DMS79 treated with DMSO at 0.1 percent for 48 hours (cell line): Measurements from ENCODE around the gene PCGF1.
"Not testable (repeated sequence)": the region's sequence is repeated elsewhere in the genome, so short reads cannot be mapped to it uniquely, and the experiment has no call there.

ENCODE experiments used
- DNase-seq: peaks from one replicate; lab custom pipeline; 2025; lab: John Stamatoyannopoulos, UW

PCGF1 gene

GRCh38 chr2:74472086-74472944 is 35.2 kb downstream of the PCGF1 start, which contains the start of gene MRPL53:
Gene MRPL53 (minus strand): TSS chr2:74472680. CDS start chr2:74472660, 20 bp downstream.
- DNase-seq: peak; percentile 87

GRCh38 chr2:74471332-74472065 is 36.0 kb downstream of the PCGF1 start:
- no peak for DNase-seq

GRCh38 chr2:74470742-74471141 is 36.8 kb downstream of the PCGF1 start:
- DNase-seq: not testable (repeated sequence)

- no peak for DNase-seq
Observed at GRCh38 chr2:74464406-74464805, 43.1 kb downstream of the PCGF1 start.

DNA sequence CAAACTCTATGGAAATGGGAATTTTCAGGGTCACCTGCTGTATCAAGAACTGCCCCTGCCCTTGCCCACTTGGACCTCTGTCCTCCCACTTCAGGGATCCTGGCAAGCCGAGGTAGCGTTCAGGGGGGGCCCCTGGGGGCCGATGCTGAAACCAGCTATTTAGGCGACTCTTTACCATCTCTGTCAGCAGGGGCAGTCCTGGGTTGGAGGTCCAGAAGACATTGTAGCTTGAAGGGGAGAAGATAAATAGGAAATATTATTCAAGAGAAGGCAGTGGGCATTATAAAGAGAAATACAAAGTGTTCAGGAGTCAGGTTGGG is 44.7 kb downstream of the PCGF1 start:
- no peak for DNase-seq

DNA sequence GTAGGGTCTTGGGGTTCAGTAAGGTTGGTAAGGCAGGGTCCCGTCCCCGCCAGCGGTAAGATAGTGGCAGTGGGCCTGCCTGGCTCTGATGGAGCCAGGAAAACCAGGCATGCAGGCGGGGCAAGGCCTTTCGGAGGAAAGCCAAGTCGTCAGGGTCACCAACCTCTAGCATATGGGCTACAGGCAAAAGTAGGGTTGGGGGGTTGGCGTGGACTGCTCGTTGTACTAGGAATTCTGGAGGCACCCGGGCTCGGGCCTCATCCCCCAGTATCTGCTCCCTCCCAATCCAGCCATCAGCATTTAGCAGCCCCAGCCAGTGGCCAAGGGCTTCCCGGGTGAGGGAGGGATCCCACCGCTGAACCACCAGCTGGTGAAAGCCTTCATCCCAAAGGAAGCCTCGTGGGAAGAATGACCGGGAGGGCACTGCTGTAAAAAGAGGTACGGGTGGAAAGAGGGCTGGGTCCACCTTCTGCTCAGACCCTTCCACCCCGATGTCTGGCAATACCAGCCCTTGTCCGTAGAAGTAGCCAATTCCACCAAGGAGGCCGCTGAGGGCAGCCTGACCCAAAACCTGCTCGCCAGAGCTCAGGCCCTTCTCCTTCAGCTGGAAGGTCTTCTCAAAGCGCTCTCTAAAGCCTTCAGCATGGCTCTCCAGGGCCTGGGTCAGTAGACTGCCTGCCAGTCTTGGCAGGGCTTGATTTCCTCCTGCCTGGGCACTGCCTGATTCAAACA is 45.3 kb downstream of the PCGF1 start:
- no peak for DNase-seq

DNA sequence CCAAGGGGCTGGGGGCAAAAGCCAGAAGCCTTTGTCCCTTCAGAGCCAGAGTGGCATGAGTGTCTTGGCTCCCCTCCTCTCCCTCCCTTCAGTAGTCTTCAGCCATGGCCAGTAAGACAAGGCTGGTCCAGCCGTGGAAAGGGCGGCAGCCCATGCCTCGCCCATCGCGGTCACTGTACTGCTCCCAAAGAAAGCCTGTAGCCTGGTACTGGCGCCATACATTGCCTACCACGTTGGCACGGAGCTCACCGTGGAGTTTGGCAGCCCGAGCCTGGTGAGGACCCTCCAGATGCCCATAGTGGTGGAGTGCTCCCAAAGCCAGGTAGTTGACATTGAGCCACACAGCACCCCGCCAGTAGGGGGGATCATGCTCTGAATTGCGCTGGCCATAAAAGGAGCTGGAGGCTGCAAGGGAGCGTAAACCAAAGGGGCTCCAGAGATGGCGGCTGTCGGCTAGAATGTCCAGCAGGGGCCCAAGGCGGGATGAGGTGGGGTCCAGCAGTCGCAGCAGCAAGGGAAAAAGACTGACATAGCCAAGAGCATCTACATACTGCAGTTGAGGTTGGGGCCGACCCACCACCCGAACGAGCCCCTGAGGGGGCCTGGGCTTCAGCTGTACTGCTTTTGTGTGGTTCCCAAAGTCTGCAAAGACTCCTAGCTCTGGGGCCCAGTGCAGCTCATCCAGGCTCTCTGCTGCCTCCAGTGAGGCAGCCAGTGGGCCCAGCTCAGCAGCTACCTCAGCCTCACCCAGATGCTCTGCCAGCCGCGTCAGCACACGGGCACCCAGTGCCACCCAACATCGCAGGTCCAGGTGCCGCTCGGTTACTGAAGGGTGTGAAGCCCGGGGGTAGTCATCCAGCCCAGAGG is 46.1 kb downstream of the PCGF1 start:
- no peak for DNase-seq

- DNase-seq: not testable (repeated sequence)
Observed at GRCh38 chr2:74460187-74460586, 47.3 kb downstream of the PCGF1 start.

- DNase-seq: not testable (repeated sequence)
Observed at GRCh38 chr2:74459503-74460118, 47.9 kb downstream of the PCGF1 start.

DNA sequence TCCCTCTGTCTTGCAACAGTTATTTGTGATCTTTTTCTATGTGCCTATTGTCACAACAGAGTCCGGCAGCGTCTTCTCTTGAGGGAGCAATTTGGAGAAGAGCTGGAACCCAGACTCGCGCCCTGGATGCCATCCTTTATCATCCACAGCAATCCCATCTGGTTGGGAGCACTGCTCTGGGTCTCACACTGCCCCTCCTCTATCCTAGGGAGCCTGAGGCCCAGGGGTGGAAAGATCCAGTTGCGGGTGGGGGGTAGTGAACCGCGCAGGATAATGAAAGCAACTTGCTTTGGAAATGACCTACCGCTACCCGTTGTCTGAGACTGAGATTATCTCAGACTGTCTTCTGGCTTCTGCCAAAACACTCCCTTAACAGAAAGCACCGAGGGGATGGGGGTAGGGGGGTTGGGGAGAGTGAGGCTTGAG is 48.5 kb downstream of the PCGF1 start:
- no peak for DNase-seq

DNA sequence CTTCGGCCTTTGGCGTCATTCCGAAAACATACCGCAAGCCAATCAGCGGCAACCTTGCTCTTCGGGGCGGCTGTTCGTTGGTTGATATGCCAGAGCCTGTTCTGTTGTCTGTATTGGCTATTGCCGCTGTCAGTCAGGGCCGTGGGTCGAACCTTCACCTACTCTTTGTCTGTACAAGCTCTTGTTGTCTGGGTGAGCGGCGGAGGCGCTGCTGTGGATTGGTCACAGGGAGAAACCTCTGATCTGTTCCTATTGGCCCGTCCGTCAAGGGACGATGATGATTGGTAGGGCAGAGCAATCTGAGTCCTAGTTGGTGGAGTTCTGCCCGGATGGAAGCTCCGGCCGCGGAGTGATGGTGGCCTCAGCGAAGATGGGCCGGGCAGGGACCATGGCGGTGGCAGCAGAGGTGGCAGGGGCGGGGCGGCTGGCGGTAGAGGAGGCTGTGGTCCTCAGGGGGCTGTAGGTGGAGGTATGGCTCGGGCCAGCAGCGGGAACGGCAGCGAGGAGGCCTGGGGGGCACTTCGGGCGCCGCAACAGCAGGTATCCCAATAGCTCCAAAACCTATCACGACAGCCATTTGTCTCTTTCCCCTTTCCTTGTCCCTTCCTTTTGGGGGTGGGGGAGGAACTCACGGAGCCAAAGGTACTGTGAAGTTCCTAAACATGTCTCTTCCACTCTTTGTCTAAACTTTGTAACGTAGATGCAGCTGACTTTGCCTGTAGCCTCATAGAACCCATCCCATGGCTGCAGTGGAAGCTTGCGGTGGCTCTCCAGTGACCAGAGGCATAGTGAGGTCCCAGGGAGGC is 49.2 kb downstream of the PCGF1 start, which contains the start of gene WBP1:
TSS of gene WBP1 (plus strand) at position 307 of the 806 bp plus-strand sequence. CDS start at position 472, 165 bp downstream.
- peak; percentile 99 for DNase-seq

- no peak for DNase-seq
Observed at GRCh38 chr2:74457549-74458131, 49.9 kb downstream of the PCGF1 start.

DNA sequence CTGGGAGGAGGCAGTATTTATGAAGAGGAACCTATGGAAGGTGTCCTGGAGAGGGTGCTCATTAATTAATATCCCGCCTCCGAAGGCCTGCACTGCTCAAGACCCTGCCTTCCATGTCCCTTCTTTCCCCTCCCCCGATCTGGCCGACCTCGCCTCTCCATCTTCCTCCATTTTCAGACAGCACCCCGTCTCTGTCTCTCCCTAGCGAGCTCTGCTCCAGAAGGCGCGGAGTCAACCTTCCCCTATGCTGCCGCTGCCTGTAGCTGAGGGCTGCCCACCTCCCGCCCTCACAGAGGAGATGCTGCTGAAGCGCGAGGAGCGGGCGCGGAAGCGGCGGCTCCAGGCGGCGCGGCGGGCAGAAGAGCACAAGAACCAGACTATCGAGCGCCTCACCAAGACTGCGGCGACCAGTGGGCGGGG is 50.4 kb downstream of the PCGF1 start:
- peak; percentile 76 for DNase-seq
